Upper lobe of left lung (tissue), 6 donors: ENCODE data around the gene PIK3R3. TPM values are rescaled to one million over a fixed set of nuclear protein-coding genes. Genes with fewer than 3 reads are reported as not detected.

Experiments
- ATAC-seq, 2 donors: fragments of 200-7000 bp; cut with Tn5 transposase; one replicate each; pipeline ENCODE4 v1.9.1; 2022; ENCODE audit warnings: mild to moderate bottlenecking in 2 of 2, moderate library complexity in 2 of 2; ENCODE audit not compliant: low FRiP score in 2 of 2
- DNase-seq, 2 donors: peaks; one replicate each; pipeline ENCODE4 v3.0.0-alpha.2; 2019 to 2020
- H3K27ac ChIP-seq, 4 donors: fragments of 200-600 bp; sonication (generic); one replicate each; pipeline ENCODE4 v1.5.1; 2016 to 2019
- H3K27me3 ChIP-seq, 4 donors: fragments of 200-600 bp; sonication (generic); one replicate each; pipeline ENCODE4 v1.5.1; 2017 to 2019
- H3K36me3 ChIP-seq, 4 donors: fragments of 200-600 bp; sonication (generic); one replicate each; pipeline ENCODE4 v1.5.1; 2016 to 2019
- H3K4me1 ChIP-seq, 4 donors: fragments of 200-600 bp; sonication (generic); one replicate each; pipeline ENCODE4 v1.5.1; 2018 to 2019
- H3K4me3 ChIP-seq, 4 donors: fragments of 200-600 bp; sonication (generic); one replicate each; pipeline ENCODE4 v1.5.1; 2017 to 2019; ENCODE audit warnings: mild to moderate bottlenecking in 2 of 4, moderate library complexity in 1 of 4
- H3K9me3 ChIP-seq, 4 donors: fragments of 200-600 bp; sonication (generic); one replicate each; pipeline ENCODE4 v1.5.1; 2018 to 2019
- EP300 ChIP-seq, 4 donors: sonication (generic); formaldehyde crosslinking; IDR thresholded peaks; one replicate each; pipeline ENCODE4 v1.5.1; 2017; ENCODE audit warnings: antibody characterized with exemption in 4 of 4, control low read depth in 2 of 4
- POLR2A ChIP-seq, 4 donors: fragments of 450-650 bp; IDR thresholded peaks; one replicate each; pipeline ENCODE4 v1.5.1; 2016 to 2017; ENCODE audit warnings: antibody characterized with exemption in 4 of 4, mild to moderate bottlenecking in 2 of 4
- POLR2AphosphoS5 ChIP-seq, 2 donors: sonication (generic); formaldehyde crosslinking; IDR thresholded peaks; one replicate each; pipeline ENCODE4 v1.5.1; 2017; ENCODE audit warnings: antibody characterized with exemption in 2 of 2
- WGBS, 2 donors: methylation state at CpG; one replicate each; pipeline ENCODE4 v1.1.5; 2017 to 2018; 5-methylcytosine and 5-hydroxymethylcytosine counted together
- total RNA-seq, 6 donors: library from RNA; depleted of rRNA in 4 of 6; stranded (reverse); fragments of >200 nt in 4 of 6; gene quantifications; one replicate each; pipeline versions ENCODE4 v1.1.0 to v1.2.1, GENCODE V29; 2016 to 2021
- TF ChIP-seq, protein P1 (sequence below), 6 experiments: fragments of 450-650 bp in 4 of 6; fragments of 200-600 bp in 2 of 6; sonication (generic) in 2 of 6; IDR thresholded peaks; one replicate each; pipeline ENCODE4 v1.5.1; 2016 to 2019; ENCODE audit warnings: antibody characterized with exemption in 6 of 6
- donor health status: DM: no; HTN: no; CAD: no; lungs with moderate emphysema.
- donor health status: DM: no; HTN: yes; CAD: no; lungs with severe emphysema.

The PIK3R3 gene
- total RNA-seq, 6 donors from 2014 or later: 11.2 to 43.7 (median 33.0) TPM

- ATAC-seq (no peak), DNase-seq (no peak)
- no peaks in the 10 kb centered on the region for H3K9me3 ChIP-seq
- no peak overlapping the region for H3K4me3 ChIP-seq
- peaks cover 19 to 46% (median 38%) of the 10 kb centered on the region in 4 donors for H3K4me1 ChIP-seq
- H3K36me3 ChIP-seq: peaks cover 0 to 48% (median 11%) of the 10 kb centered on the region in 4 donors
- TF ChIP-seq, protein P1, sequence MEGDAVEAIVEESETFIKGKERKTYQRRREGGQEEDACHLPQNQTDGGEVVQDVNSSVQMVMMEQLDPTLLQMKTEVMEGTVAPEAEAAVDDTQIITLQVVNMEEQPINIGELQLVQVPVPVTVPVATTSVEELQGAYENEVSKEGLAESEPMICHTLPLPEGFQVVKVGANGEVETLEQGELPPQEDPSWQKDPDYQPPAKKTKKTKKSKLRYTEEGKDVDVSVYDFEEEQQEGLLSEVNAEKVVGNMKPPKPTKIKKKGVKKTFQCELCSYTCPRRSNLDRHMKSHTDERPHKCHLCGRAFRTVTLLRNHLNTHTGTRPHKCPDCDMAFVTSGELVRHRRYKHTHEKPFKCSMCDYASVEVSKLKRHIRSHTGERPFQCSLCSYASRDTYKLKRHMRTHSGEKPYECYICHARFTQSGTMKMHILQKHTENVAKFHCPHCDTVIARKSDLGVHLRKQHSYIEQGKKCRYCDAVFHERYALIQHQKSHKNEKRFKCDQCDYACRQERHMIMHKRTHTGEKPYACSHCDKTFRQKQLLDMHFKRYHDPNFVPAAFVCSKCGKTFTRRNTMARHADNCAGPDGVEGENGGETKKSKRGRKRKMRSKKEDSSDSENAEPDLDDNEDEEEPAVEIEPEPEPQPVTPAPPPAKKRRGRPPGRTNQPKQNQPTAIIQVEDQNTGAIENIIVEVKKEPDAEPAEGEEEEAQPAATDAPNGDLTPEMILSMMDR (IDR thresholded peaks at IDR 0.05): no peak
- TF ChIP-seq POLR2A (IDR thresholded peaks at IDR 0.05) (no peak), POLR2AphosphoS5 (IDR thresholded peaks at IDR 0.05) (no peak)
- peak overlapping the region in 1 of 4 donors; percentile 58 for H3K27ac ChIP-seq
- no peaks in the 10 kb centered on the region for H3K27me3 ChIP-seq
- WGBS, 2 donors: 89 to 91% methylated on average over 2 of the region's 2 CpGs
Measured at GRCh38 chr1:46041551-46041950, 90.9 kb downstream of the PIK3R3 start.

GRCh38 chr1:46039571-46040052, 92.8 kb downstream of the PIK3R3 start:
- ATAC-seq: no peak

GRCh38 chr1:46036894-46037839, 95.3 kb downstream of the PIK3R3 start:
- Histone ChIP-seq H3K27me3 (no peaks in the 10 kb centered on the region), H3K4me3 (no peak overlapping the region), H3K27ac (peak overlapping the region in 1 of 4 donors; percentile 27), H3K9me3 (no peaks in the 10 kb centered on the region), H3K4me1 (peaks cover 19 to 40% (median 32%) of the 10 kb centered on the region in 4 donors), H3K36me3 (peaks cover 0 to 42% (median 7%) of the 10 kb centered on the region in 4 donors)
- ATAC-seq (peak; percentile 81 to 89), DNase-seq (peak in 1 of 2 donors; percentile 85)
- WGBS, 2 donors: 25 to 31% methylated on average over 9 to 11 of the region's 11 CpGs
- TF ChIP-seq, protein P1 (IDR thresholded peaks at IDR 0.05): peak; percentile 94 to 97 (median 96)
- TF ChIP-seq EP300 (IDR thresholded peaks at IDR 0.05) (no peak), POLR2AphosphoS5 (IDR thresholded peaks at IDR 0.05) (peak in 1 of 2 donors; percentile 52), POLR2A (IDR thresholded peaks at IDR 0.05) (no peak)

More at GRCh38 chr1:46039571-46040052, 92.8 kb downstream of the PIK3R3 start:
- WGBS, 2 donors: 16 to 19% methylated on average over 4 of the region's 4 CpGs
- Histone ChIP-seq H3K27ac (peak overlapping the region; percentile 14 to 66 (median 58)), H3K36me3 (peaks cover 0 to 47% (median 12%) of the 10 kb centered on the region in 4 donors), H3K9me3 (no peaks in the 10 kb centered on the region), H3K27me3 (no peaks in the 10 kb centered on the region), H3K4me1 (peaks cover 19 to 46% (median 38%) of the 10 kb centered on the region in 4 donors), H3K4me3 (no peak overlapping the region)
- no peak for DNase-seq
- TF ChIP-seq POLR2AphosphoS5 (IDR thresholded peaks at IDR 0.05) (peak; percentile 59 to 81), EP300 (IDR thresholded peaks at IDR 0.05) (peak in 2 of 4 donors; percentile 43 to 66)
- TF ChIP-seq, protein P1 (IDR thresholded peaks at IDR 0.05): no peak

- no peak overlapping the region for H3K27ac ChIP-seq
- 84 to 92% methylated on average over 20 to 26 of the region's 27 CpGs for WGBS, 2 donors
- ATAC-seq: no peak
Measured at GRCh38 chr1:46034601-46035516, 97.6 kb downstream of the PIK3R3 start.

More at GRCh38 chr1:46034601-46035516, 97.6 kb downstream of the PIK3R3 start:
- no peak overlapping the region for H3K4me3 ChIP-seq
- peaks cover 6 to 24% (median 23%) of the 10 kb centered on the region in 4 donors for H3K4me1 ChIP-seq
- DNase-seq: peak; percentile 58 to 59
- no peak for TF ChIP-seq POLR2A (IDR thresholded peaks at IDR 0.05)
- TF ChIP-seq POLR2AphosphoS5 (IDR thresholded peaks at IDR 0.05): no peak
- peaks cover 0 to 49% (median 17%) of the 10 kb centered on the region in 4 donors for H3K36me3 ChIP-seq
- no peaks in the 10 kb centered on the region for H3K27me3 ChIP-seq
- no peaks in the 10 kb centered on the region for H3K9me3 ChIP-seq
